Panc1 (cell line): ENCODE results near the gene SH2B2.

ENCODE experiments used
- CTCF ChIP-seq: fragments of 450-650 bp; IDR thresholded peaks from 2 replicates; pipeline ENCODE4 v1.5.1; 2017; ENCODE audit warnings: mild to moderate bottlenecking
- TCF7L2 ChIP-seq: IDR thresholded peaks from 2 replicates; pipeline ENCODE4 v1.6.1; 2011; ENCODE audit warnings: mild to moderate bottlenecking, low read depth, low read length, inconsistent platforms

- TF ChIP-seq CTCF (no peak), TCF7L2 (no peak)
These were observed 7.9 kb downstream of the SH2B2 start for GRCh38 chr7:102294589-102294988.
